ENCODE data around the gene ZNF684. TPM values are rescaled to one million over a fixed set of nuclear protein-coding genes. Genes with fewer than 3 reads are reported as not detected.

The ZNF684 gene
- total RNA-seq, 1 donor from 2014 or later = 4.7 TPM

DNA sequence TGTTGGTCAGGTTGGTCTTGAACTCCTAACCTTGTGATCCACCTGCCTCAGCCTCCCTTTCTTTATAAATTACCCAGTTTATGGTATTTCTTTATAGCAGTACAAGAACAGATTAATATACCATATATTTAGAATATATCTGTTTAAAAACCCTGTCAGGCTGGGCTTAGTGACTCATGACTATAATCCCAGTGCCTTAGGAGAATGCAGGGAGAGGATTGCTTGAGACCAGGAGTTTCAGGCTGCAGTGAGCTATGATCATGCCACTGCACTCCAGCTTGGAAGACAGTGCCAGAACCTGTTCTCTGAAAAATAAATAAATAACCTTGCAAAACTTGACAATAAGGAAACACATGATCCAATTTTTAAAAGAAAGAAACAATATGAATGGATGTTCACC, 43.9 kb downstream of the ZNF684 start:
- TF ChIP-seq, protein P1, sequence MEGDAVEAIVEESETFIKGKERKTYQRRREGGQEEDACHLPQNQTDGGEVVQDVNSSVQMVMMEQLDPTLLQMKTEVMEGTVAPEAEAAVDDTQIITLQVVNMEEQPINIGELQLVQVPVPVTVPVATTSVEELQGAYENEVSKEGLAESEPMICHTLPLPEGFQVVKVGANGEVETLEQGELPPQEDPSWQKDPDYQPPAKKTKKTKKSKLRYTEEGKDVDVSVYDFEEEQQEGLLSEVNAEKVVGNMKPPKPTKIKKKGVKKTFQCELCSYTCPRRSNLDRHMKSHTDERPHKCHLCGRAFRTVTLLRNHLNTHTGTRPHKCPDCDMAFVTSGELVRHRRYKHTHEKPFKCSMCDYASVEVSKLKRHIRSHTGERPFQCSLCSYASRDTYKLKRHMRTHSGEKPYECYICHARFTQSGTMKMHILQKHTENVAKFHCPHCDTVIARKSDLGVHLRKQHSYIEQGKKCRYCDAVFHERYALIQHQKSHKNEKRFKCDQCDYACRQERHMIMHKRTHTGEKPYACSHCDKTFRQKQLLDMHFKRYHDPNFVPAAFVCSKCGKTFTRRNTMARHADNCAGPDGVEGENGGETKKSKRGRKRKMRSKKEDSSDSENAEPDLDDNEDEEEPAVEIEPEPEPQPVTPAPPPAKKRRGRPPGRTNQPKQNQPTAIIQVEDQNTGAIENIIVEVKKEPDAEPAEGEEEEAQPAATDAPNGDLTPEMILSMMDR (IDR thresholded peaks at IDR 0.05) = no peak
- ATAC-seq = no peak
- no peaks in the 10 kb centered on the region for H3K27me3 ChIP-seq

DNA sequence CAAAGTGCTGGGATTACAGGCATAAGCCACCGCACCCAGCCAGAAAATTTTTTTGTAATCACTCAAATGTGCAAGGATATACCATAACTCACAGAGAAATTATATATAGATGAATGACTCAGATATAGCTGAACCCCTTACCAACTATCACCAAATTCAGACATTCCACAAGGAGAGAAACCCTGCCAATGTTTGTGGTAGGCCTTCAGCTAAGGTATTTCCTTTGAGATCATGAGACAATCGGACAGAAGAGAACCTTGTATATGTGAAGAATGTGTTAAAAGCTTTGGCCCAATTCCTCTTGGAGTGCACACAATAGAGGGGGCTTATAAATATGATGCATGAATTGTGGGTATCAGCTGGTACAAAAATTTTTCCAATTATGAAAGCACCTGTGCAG, 50.7 kb downstream of the ZNF684 start:
- TF ChIP-seq, protein P1 (IDR thresholded peaks at IDR 0.05) = no peak
- Histone ChIP-seq H3K27ac (no peak overlapping the region), H3K36me3 (no peaks in the 10 kb centered on the region), H3K4me3 (no peak overlapping the region), H3K27me3 (no peaks in the 10 kb centered on the region), H3K9me3 (no peaks in the 10 kb centered on the region), H3K4me1 (no peaks in the 10 kb centered on the region)
- no peak for DNase-seq
- no peak for ATAC-seq
- intact Hi-C loops (cut with DNase I) = no loop called here

More for the DNA sequence above, 43.9 kb downstream of the ZNF684 start:
- DNase-seq = no peak
- Histone ChIP-seq H3K36me3 (no peaks in the 10 kb centered on the region), H3K4me3 (no peak overlapping the region), H3K27ac (no peak overlapping the region), H3K4me1 (no peaks in the 10 kb centered on the region), H3K9me3 (no peaks in the 10 kb centered on the region)
- intact Hi-C loops (cut with DNase I) = no loop called here

DNA sequence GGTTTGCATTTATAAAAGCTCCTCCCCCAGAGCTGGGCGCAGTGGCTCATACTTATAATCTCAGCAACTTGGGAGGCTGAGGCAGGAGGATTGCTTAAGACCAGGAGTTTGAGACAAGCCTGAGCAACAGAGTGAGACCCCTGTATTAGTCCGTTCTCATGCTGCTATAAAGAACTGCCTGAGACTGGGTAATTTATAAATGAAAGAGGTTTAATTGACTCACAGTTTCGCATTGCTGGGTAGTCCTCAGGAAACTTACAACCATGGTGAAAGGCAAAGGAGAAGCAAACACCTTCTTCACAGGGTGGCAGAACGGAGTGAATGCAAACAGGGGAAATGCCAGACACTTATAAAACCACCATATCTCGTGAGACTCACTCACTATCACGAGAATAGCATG, 52.5 kb downstream of the ZNF684 start:
- intact Hi-C loops (cut with DNase I) = no loop called here
- TF ChIP-seq, protein P1 (IDR thresholded peaks at IDR 0.05) = no peak
- Histone ChIP-seq H3K36me3 (no peaks in the 10 kb centered on the region), H3K27me3 (no peaks in the 10 kb centered on the region), H3K4me3 (no peak overlapping the region), H3K4me1 (no peaks in the 10 kb centered on the region), H3K9me3 (no peaks in the 10 kb centered on the region), H3K27ac (no peak overlapping the region)
- ATAC-seq (no peak), DNase-seq (no peak)

DNA sequence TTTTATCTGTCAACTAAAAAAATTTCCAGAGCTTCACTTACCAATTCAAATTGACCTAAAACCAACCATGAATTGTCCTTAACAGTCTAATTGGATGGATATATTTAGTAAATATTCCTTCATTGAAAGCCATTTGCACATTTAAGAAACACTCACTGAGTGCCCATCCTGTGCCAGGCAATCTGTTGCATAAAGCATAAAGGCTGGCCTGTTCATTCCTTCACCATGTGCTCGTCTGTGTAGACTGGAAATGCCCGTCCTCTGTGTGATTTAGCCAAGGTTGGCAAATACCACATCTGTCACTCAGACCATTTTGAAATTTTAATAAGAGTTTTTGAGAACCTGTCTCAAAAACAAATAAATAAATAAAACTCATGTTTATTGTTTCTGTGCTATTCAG, 57.1 kb downstream of the ZNF684 start:
- Histone ChIP-seq H3K4me3 (no peak overlapping the region), H3K27me3 (no peaks in the 10 kb centered on the region), H3K9me3 (no peaks in the 10 kb centered on the region), H3K36me3 (no peaks in the 10 kb centered on the region), H3K27ac (no peak overlapping the region), H3K4me1 (no peaks in the 10 kb centered on the region)
- TF ChIP-seq, protein P1 (IDR thresholded peaks at IDR 0.05) = no peak
- DNase-seq (no peak), ATAC-seq (no peak)
- intact Hi-C loops (cut with DNase I) = no loop called here

DNA sequence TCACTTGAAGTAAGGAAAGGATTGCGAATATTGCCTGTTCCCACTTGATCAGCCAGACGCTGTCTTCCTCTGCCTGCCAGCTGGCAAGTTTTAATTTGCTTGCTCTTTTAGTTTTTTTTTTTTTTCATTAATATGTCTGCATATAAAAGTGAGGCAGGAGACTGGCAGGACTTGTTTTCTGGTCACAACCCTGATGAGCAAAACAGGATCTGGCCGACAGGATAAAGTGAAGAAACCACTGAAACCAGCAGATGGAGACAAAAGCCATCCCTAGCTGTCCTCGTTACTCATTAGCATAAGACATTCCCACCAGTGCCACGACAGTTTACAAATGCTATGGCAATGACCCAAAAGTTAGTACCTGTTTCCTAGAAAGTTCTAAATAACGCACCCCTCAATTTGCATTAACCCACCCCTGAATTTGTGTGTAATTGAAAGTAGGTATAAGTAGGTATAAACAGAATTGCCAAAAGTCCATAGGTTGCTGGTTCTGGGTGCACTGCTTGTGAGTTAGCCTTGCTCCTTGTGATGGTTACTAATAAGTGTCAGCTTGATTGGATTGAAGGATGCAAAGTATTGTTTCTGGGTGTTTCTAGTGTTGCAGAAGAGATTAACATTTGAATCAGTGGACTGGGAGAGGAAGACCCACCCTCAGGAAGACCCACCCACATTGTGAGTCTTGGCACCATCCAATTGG, 60.8 kb downstream of the ZNF684 start:
- no peaks in the 10 kb centered on the region for H3K4me1 ChIP-seq

More for the DNA sequence above, 60.8 kb downstream of the ZNF684 start:
- H3K9me3 ChIP-seq = no peaks in the 10 kb centered on the region
- peak; percentile 69 for ATAC-seq
- H3K27me3 ChIP-seq = no peaks in the 10 kb centered on the region
- TF ChIP-seq, protein P1 (IDR thresholded peaks at IDR 0.05) = peak; percentile 42
- H3K36me3 ChIP-seq = no peaks in the 10 kb centered on the region
- H3K4me3 ChIP-seq = no peak overlapping the region
- no peak overlapping the region for H3K27ac ChIP-seq
- DNase-seq = no peak
- intact Hi-C loops (cut with DNase I) = no loop called here
